NK-92 (cell line): Measurements from ENCODE around the gene TXNL4A.
"Not testable (repeated sequence)": the region's sequence is repeated elsewhere in the genome, so short reads cannot be mapped to it uniquely, and the experiment has no call there.

ENCODE experiments used
- DNase-seq: peaks from one replicate; lab custom pipeline; 2025; ENCODE audit not compliant: unreplicated experiment; lab: John Stamatoyannopoulos, UW

The TXNL4A gene

DNA sequence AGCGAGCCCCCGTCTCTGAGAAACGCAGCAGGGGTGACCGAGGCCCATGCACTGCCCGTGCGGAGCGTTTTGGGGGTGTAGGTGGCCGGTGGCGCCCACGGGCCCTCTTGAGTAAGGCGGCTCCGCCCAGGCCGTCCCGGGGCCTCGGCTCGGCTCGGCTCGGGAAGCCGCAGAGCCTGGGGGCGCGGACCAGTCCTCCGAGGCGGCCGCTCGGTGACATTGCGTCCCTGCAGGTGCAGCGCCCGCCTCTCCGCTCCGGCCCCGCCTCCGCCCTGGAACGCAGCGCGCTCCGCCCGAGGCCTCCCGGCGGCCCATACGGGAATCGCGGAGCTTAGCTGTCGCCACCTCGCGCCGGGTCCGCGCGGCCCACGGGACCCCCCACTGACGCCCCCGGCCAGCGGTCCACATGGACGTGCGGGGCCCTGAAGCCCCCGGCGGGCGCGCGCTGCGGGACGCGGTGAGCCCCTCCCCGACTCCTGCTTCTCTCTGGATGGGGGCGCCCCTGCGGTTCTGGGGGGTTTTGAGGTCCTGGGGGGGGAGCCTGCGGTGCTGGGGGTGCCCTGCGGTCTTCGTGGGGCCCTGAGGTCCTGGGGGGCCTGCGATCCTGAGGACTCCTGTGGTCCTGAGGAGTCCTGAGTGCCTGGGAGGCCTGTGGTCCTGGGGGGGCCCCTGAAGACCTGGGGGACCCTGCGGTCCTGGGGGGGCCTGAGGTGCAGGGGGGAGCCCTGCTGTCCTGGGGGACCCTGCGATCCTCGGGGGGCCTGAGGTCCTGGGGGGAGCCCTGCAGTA, 23.8 kb downstream of the TXNL4A start, which contains the start of gene HSBP1L1:
Gene HSBP1L1 (plus strand): TSS at position 314 of the 789 bp plus-strand sequence. CDS start 93 bp downstream, at position 407.
- no peak for DNase-seq

GRCh38 chr18:79963658-79964329, 24.6 kb downstream of the TXNL4A start:
- DNase-seq: no peak

- DNase-seq: no peak
Observed at GRCh38 chr18:79962835-79963657, 25.3 kb downstream of the TXNL4A start.

GRCh38 chr18:79962311-79962710, 26.1 kb downstream of the TXNL4A start:
- DNase-seq: no peak

GRCh38 chr18:79961527-79962291, 26.7 kb downstream of the TXNL4A start:
- DNase-seq: no peak

- no peak for DNase-seq
Observed at GRCh38 chr18:79960921-79961526, 27.3 kb downstream of the TXNL4A start.

- not testable (repeated sequence) for DNase-seq
Observed at GRCh38 chr18:79960161-79960801, 28.1 kb downstream of the TXNL4A start.

- DNase-seq: no peak
Observed at GRCh38 chr18:79958981-79959380, 29.4 kb downstream of the TXNL4A start.

DNA sequence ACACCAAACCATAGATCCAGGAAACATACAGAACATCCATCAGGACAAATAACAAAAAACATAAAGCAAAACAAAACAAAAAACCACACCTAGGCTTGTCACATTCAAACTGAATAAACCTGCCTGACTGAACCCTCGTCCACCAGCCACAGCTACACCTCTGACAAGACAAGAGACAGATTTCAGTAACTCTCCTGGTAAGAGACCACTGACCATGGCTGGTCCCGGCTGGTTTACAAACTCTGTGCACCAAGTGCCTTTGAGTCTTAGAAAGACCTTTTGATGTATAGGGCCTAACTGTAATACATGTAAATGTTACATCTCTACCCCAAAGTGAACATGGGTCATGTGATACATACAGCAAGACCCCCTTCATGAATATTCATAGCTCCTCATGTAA, 32.1 kb downstream of the TXNL4A start:
- DNase-seq: no peak

DNA sequence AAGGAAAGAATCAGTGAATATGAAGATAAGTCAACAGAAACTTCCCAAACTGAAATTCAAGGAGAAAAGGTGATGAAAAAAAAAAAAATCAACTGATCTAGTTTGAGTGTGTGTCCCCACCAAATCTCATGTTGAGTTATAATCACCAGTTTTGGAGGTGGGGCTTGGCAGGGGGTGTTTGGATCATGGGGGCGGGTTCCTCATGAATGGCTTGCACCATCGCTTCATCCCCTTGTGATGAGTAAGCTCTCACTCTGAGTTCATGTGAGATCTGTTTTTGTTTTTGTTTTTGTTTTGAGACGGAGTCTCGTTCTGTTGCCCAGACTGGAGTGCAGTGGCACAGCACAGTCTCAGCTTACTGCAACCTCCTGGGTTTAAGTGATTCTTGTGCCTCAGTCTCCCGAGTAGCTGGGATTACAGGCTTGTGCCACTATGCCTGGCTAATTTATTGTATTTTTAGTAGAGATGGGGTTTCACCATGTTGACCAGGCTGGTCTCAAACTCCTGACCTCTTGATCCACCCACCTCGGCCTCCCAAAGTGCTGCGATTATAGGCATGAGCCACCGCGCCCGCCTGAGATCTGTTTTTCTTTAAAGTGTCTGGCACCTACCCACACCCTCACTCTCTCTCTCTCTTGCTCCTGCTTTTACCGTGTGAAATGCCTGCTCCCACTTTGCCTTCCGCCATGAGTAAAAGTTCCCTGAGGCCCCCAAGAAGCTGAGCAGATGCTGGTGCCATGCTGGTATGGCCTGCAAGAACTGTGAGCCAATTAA, 32.9 kb downstream of the TXNL4A start:
- DNase-seq: no peak

- DNase-seq: no peak
Observed at GRCh38 chr18:79954791-79955190, 33.6 kb downstream of the TXNL4A start.

- no peak for DNase-seq
Observed at GRCh38 chr18:79953971-79954651, 34.3 kb downstream of the TXNL4A start.

GRCh38 chr18:79952996-79953559, 35.3 kb downstream of the TXNL4A start:
- DNase-seq: no peak

DNA sequence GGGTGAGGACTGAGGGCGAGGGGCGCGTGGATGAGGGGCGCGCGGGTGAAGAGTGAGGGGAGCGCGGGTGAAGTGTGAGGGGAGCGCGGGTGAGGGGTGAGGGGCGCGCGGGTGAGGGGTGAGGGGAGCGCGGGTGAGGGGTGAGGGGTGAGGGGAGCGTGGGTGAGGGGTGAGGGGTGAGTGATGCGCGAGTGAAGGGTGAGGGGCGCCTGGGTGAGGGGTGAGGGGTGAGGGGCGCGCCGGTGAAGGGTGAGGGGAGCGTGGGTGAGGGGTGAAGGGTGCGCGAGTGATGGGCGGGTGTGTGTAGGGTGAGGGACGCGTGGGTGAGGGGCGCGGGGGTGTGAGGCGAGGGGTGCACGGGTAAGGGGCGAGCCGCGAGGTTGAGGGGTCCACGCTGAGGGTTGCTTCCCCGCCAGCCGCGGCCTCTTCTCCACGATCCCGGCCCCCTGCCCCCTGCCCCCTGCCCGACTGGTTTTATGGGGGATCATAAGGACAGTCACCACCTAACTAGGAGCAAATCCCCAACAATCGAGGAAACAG, 35.8 kb downstream of the TXNL4A start:
- no peak for DNase-seq

GRCh38 chr18:79951545-79952455, 36.6 kb downstream of the TXNL4A start, which contains the start of gene SLC66A2:
Gene SLC66A2, minus strand, starts transcription at chr18:79951653. Its CDS starts 727 bp downstream, at chr18:79950926.
- DNase-seq: peak; percentile 27

- no peak for DNase-seq
Observed at GRCh38 chr18:79950515-79951341, 37.6 kb downstream of the TXNL4A start.
